ENCODE measurements around the gene PNRC2.

GRCh38 chr1:24003331-24003972 lies 43.8 kb downstream of the PNRC2 start:
- no peak for TF ChIP-seq EZH2 (IDR thresholded peaks at IDR 0.05)
- no peak for TF ChIP-seq POLR2AphosphoS5 (IDR thresholded peaks at IDR 0.05; ENCODE audit: borderline replicate concordance, low read depth, low read length)
